GM12878 (cell line): Measurements from ENCODE around the gene RHCG. TPM values are rescaled to one million over a fixed set of nuclear protein-coding genes. Genes with fewer than 3 reads are reported as not detected.

Source experiments
- ATAC-seq: fragments of 200-7000 bp; cut with Tn5 transposase; 3 replicates; pipeline ENCODE4 v1.9.1; 2020; ENCODE audit warnings: mild to moderate bottlenecking, moderate library complexity
- BruUV-seq: library from RNA; stranded (reverse); fragments of 400-500 nt; replicated peaks from 2 replicates; lab custom pipeline; 2021; lab: Mats Ljungman, UMichigan
- CTCF ChIA-PET: fragments of 300-600 bp; sonication (Branson Sonifier 250); formaldehyde crosslinking; extraction: SDS; loops from one replicate; lab custom pipeline; 2021; ENCODE audit warnings: inconsistent platforms; lab: Yijun Ruan, JAX
- POLR2A ChIA-PET: fragments of 350-600 bp; formaldehyde crosslinking; extraction: SDS; loops from one replicate; lab custom pipeline; 2021; ENCODE audit warnings: inconsistent platforms; lab: Charles Lee
- RAD21 ChIA-PET: fragments of 300-600 bp; sonication (Branson Sonifier 250); formaldehyde crosslinking; loops from one replicate; lab custom pipeline; 2023; ENCODE audit warnings: antibody characterized with exemption; ENCODE audit not compliant: unreplicated experiment; lab: Charles Lee
- SMC1A ChIA-PET: fragments of 300-600 bp; sonication (Branson Sonifier 250); formaldehyde crosslinking; loops from one replicate; lab custom pipeline; 2023; ENCODE audit not compliant: unreplicated experiment, uncharacterized antibody; lab: Charles Lee
- DNase-seq: peaks from one replicate; pipeline ENCODE4 v3.0.0-alpha.2; 2011; ENCODE audit warnings: low read depth, low spot score
- FAIRE-seq: peaks from 3 replicates; lab custom pipeline; 2011; peaks lifted over from hg19 to GRCh38; lab: Jason Lieb, UNC
- H2AFZ ChIP-seq: 2 replicates; pipeline ENCODE4 v1.6.0; 2011; ENCODE audit warnings: low read depth, low read length, control low read depth; ENCODE audit not compliant: control insufficient read depth
- H3K27ac ChIP-seq: 2 replicates; pipeline ENCODE4 v1.5.1; 2011; ENCODE audit warnings: control low read depth; ENCODE audit not compliant: control insufficient read depth, insufficient read depth
- H3K27me3 ChIP-seq, 2 experiments: replicated peaks in 1 of 2; 2 replicates each; pipeline versions ENCODE4 v1.6.0 to v1.6.1; 2011; ENCODE audit warnings: low read length in 1 of 2; ENCODE audit not compliant: control insufficient read depth in 2 of 2, insufficient read depth in 2 of 2
- H3K36me3 ChIP-seq, 2 experiments: 2 replicates each; pipeline ENCODE4 v1.5.1; 2011; ENCODE audit warnings: low read length in 1 of 2; ENCODE audit not compliant: control insufficient read depth in 2 of 2, insufficient read depth in 2 of 2
- H3K4me1 ChIP-seq: 2 replicates; pipeline ENCODE4 v1.6.1; 2011; ENCODE audit warnings: mild to moderate bottlenecking, low read length, moderate library complexity, mixed read lengths; ENCODE audit not compliant: control insufficient read depth, insufficient read depth
- H3K4me2 ChIP-seq: 2 replicates; pipeline ENCODE4 v1.6.0; 2011; ENCODE audit warnings: control low read depth; ENCODE audit not compliant: control insufficient read depth, insufficient read depth
- H3K4me3 ChIP-seq: fragments of 200-600 bp; sonication (generic); 2 replicates; pipeline ENCODE4 v1.5.1; 2016
- H3K79me2 ChIP-seq: 2 replicates; pipeline ENCODE4 v1.6.0; 2011; ENCODE audit warnings: low read length; ENCODE audit not compliant: control insufficient read depth, insufficient read depth
- H3K9ac ChIP-seq: 2 replicates; pipeline ENCODE4 v1.8.0; 2011; ENCODE audit warnings: low read length, control low read depth, mixed read lengths; ENCODE audit not compliant: control insufficient read depth, insufficient read depth
- H3K9me3 ChIP-seq: replicated peaks from 3 replicates; pipeline ENCODE4 v1.5.1; 2011; ENCODE audit warnings: mild to moderate bottlenecking, low read length; ENCODE audit not compliant: control insufficient read depth, insufficient read depth
- H4K20me1 ChIP-seq: 2 replicates; pipeline ENCODE4 v1.6.0; 2011; ENCODE audit not compliant: control insufficient read depth, insufficient read depth
- ATF2 ChIP-seq: IDR thresholded peaks from 2 replicates; pipeline ENCODE4 v1.6.1; 2012; ENCODE audit warnings: low read length, inconsistent platforms
- ATF7 ChIP-seq: fragments of 450-650 bp; IDR thresholded peaks from 2 replicates; pipeline ENCODE4 v1.6.1; 2016; ENCODE audit warnings: low read depth, mild to moderate bottlenecking
- CBX5 ChIP-seq: sonication (generic); IDR thresholded peaks from 2 replicates; pipeline ENCODE4 v1.6.1; 2016; ENCODE audit warnings: low read depth, moderate library complexity, mild to moderate bottlenecking, inconsistent platforms
- CEBPB ChIP-seq, 2 experiments: fragments of 150-350 bp in 1 of 2; IDR thresholded peaks; 2 replicates each; pipeline ENCODE4 v1.6.1; 2012 to 2014; ENCODE audit warnings: low read depth in 2 of 2, low read length in 2 of 2, borderline replicate concordance in 1 of 2, inconsistent platforms in 1 of 2
- CHD1 ChIP-seq: IDR thresholded peaks from 2 replicates; pipeline ENCODE4 v1.6.1; 2012; ENCODE audit warnings: low read depth, low read length, improper control_type of control experiment
- MEF2A ChIP-seq: IDR thresholded peaks from 2 replicates; pipeline ENCODE4 v1.6.1; 2011; ENCODE audit warnings: low read depth, mild to moderate bottlenecking, low read length, moderate library complexity; ENCODE audit not compliant: insufficient read depth
- MTA3 ChIP-seq: IDR thresholded peaks from 2 replicates; pipeline ENCODE4 v1.6.1; 2012; ENCODE audit warnings: low read length, inconsistent platforms, borderline replicate concordance
- NR2C1 ChIP-seq: fragments of 450-650 bp; IDR thresholded peaks from 2 replicates; pipeline ENCODE4 v1.6.1; 2017; ENCODE audit warnings: antibody characterized with exemption, mild to moderate bottlenecking, moderate library complexity
- PAX5 ChIP-seq: IDR thresholded peaks from 2 replicates; pipeline ENCODE4 v1.6.1; 2011; ENCODE audit warnings: low read depth, low read length, borderline replicate concordance
- SRF ChIP-seq, 2 experiments: IDR thresholded peaks; 2 replicates each; pipeline ENCODE4 v1.6.1; 2011; ENCODE audit warnings: low read depth in 2 of 2, low read length in 2 of 2, mild to moderate bottlenecking in 1 of 2, moderate library complexity in 1 of 2
- TARDBP ChIP-seq: IDR thresholded peaks from 2 replicates; pipeline ENCODE4 v1.6.1; 2016; ENCODE audit warnings: borderline replicate concordance
- ZBED1 ChIP-seq: IDR thresholded peaks from 2 replicates; pipeline ENCODE4 v1.6.1; 2016; ENCODE audit warnings: borderline replicate concordance
- ZBTB4 ChIP-seq: fragments of 450-650 bp; formaldehyde crosslinking; IDR thresholded peaks from 2 replicates; pipeline ENCODE4 v1.4.0; 2022; ENCODE audit warnings: mild to moderate bottlenecking, moderate library complexity
- ZNF207 ChIP-seq: fragments of 450-650 bp; IDR thresholded peaks from 2 replicates; pipeline ENCODE4 v1.6.1; 2014; ENCODE audit warnings: antibody characterized with exemption, mild to moderate bottlenecking, borderline replicate concordance
- ZSCAN29 ChIP-seq: fragments of 450-650 bp; IDR thresholded peaks from 2 replicates; pipeline ENCODE4 v1.6.1; 2017; ENCODE audit warnings: mild to moderate bottlenecking, moderate library complexity
- WGBS: methylation state at CpG from one replicate; pipeline ENCODE4 v1.1.6; 2016; ENCODE audit warnings: low lambda C conversion rate; ENCODE audit not compliant: insufficient replicate concordance, insufficient coverage; ENCODE audit errors: missing lambda C conversion rate; 5-methylcytosine and 5-hydroxymethylcytosine counted together
- in situ Hi-C: fragments of 300-500 bp; cut with MboI; formaldehyde crosslinking; loops from 9 replicates; pipeline ENCODE4 v1.14.3; 2018; ENCODE audit warnings: mixed read lengths
- intact Hi-C: fragments of 100-400 bp; cut with micrococcal nuclease; formaldehyde crosslinking; loops from one replicate; pipeline ENCODE4 v1.14.2; 2022; ENCODE audit not compliant: unreplicated experiment
- polyA plus RNA-seq, 11 experiments: library from polyadenylated mRNA; depleted of rRNA in 4 of 11; unstranded in 6 of 11; stranded (reverse) in 5 of 11; fragments of >200 nt; fragmentation: Nextera tagmentation in 4 of 11; fragmentation: Illumina TruSeq in 1 of 11; extraction: Ambion mirVana in 4 of 11; extraction: Trizol in 1 of 11; gene quantifications; 1 replicate in 1 of 11; 2 replicates in 10 of 11; pipeline versions ENCODE4 v1.2.1 to v1.2.3, GENCODE V29; 2011 to 2016; ENCODE audit warnings: inconsistent platforms in 2 of 11, missing spikeins in 2 of 11, low read depth in 1 of 11
- total RNA-seq, 4 experiments: library from RNA; depleted of rRNA in 3 of 4; stranded (reverse); fragments of >200 nt in 3 of 4; fragmentation: Illumina TruSeq in 1 of 4; extraction: Trizol in 1 of 4; gene quantifications; 2 replicates each; pipeline versions ENCODE4 v1.2.1 to v1.2.3, GENCODE V29; 2013 to 2021

RHCG gene
- total and polyA plus RNA-seq, 10 of the 15 experiments (the other 5 are each of a cell fraction or from before 2014, with no cell fraction given): 0.05 to 0.11 TPM; not detected in 8

- TF ChIP-seq ZBTB4 (CRISPR knock-in tag) (no peak), ZNF207 (no peak)
Observed at GRCh38 chr15:89494031-89494430, 2.4 kb downstream of the RHCG start (continued).

- ATAC-seq: no peak
- DNase-seq: no peak
- intact Hi-C loops: no loop called here
- SMC1A ChIA-PET: no interaction called here
- CTCF ChIA-PET: interaction anchor here (1.1 to 5.9 kb wide), 5 partner anchors 8 to 62 kb away, joined by 3 to 42 read pairs (median 3); no protein-coding TSS in a partner anchor
- Histone ChIP-seq H3K27me3 (peaks cover 3 to 7% of the 10 kb centered on the region in 2 experiments), H3K4me3 (no peak overlapping the region), H3K4me1 (no peaks in the 10 kb centered on the region), H2AFZ (no peak overlapping the region), H4K20me1 (no peaks in the 10 kb centered on the region), H3K36me3 (no peaks in the 10 kb centered on the region), H3K27ac (no peak overlapping the region), H3K4me2 (no peak overlapping the region), H3K79me2 (no peaks in the 10 kb centered on the region), H3K9me3 (no peaks in the 10 kb centered on the region), H3K9ac (no peak overlapping the region)
- in situ Hi-C loops: no loop called here
- TF ChIP-seq SRF (IDR thresholded peaks at IDR 0.05; ENCODE audit: low read depth in 2 of 2, low read length in 2 of 2) (no peak), CBX5 (no peak), ZBTB4 (CRISPR knock-in tag) (no peak), ZBED1 (no peak), PAX5 (no peak), TARDBP (no peak), CHD1 (no peak), ZSCAN29 (no peak), ATF7 (no peak), MTA3 (no peak), ATF2 (no peak), NR2C1 (no peak), CEBPB (IDR thresholded peaks at IDR 0.05; ENCODE audit: borderline replicate concordance in 1 of 2, low read depth in 2 of 2, low read length in 2 of 2) (no peak), MEF2A (no peak)
- BruUV-seq: no TSS peak
- RAD21 ChIA-PET: interaction anchor here (1.1 kb wide), 1 partner anchor 50 kb away, joined by 4 read pairs; no protein-coding TSS in a partner anchor
- 34% methylated on average over 16 of the region's 16 CpGs for WGBS
- no peak for FAIRE-seq
- POLR2A ChIA-PET: no interaction called here
Observed at GRCh38 chr15:89492934-89493631, 3.3 kb downstream of the RHCG start.
